ENCODE data around the gene FREY1.

The FREY1 gene

DNA sequence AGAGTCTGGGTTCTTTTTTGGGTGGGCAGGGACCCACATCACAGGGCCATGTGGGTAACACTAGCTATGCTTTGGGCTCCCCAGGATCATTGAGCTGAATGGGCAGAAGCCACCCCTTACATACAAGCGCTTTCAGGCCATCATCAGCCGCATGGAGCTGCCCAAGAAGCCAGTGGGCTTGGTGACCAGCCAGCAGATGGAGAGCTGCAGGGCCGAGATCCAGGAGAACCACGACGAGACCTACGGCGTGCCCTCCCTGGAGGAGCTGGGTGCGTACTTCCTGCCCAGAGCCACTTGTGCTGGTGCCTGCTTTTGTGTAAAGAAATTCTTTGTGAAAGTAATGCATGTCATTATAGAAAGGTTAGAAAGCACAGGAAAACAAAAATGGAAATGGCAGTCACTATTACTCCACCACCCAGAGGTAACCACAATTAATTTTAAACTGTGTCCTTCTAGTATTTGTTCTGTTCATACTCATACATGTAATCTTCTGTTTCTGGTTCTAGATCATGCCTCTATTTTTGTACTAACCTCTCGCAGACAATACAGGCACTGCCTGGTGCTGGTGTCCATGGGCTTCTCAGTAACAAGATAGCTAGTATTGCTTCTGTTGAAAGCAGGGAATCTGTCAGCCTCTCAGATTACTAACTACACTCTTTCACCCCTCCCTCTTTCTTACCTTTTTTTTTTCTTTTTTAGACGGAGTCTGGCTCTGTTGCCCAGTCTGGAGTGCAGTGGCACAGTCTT lies 46.1 kb downstream of the FREY1 start:
- DNase-seq = no peak

- DNase-seq = no peak
These were observed 46.7 kb downstream of the FREY1 start for GRCh38 chr11:45860348-45860747.

GRCh38 chr11:45859661-45860140 lies 47.4 kb downstream of the FREY1 start:
- no peak for DNase-seq

DNA sequence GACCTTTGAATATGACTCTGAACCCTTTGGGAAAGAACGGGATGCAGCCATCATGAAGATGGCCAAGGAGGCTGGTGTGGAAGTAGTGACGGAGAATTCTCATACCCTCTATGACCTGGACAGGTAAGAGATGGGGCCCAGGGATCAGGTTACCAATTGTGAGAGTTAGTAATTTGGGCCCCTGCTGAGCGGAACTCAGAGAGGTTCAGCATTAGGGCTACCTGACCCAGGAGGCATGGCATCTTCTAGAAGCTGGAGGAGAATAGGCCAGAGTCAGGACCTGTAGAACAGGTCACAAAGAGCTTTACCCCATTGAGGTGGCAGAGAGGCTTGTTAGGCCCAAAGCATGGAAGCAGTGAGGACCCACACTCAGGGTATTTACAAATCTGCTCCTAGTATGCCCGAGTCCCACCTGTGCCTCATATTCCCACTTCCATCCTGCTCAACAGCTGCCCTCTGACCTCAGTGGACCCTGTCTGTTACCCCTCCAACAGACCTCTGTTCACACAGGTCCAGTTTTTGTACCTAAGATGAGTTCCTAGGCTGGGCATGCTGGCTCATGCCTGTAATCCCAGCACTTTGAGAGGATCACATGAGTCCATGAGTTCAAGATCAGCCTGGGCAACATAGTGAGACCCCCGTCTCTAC lies 48.2 kb downstream of the FREY1 start:
- no peak for DNase-seq

- DNase-seq = peak; percentile 4
These were observed 49.1 kb downstream of the FREY1 start for GRCh38 chr11:45857961-45858474.

Measured in RPMI8226 (cell line).